ENCODE data around the gene PARD3. TPM values are rescaled to one million over a fixed set of nuclear protein-coding genes. Genes with fewer than 3 reads are reported as not detected.
A peak's percentile ranks its signal among the peaks of the same experiment; 100 is the strongest.

The PARD3 gene
- total RNA-seq, 1 donor, result 42.1 TPM

- no peak for DNase-seq (ENCODE audit: low read depth)
- H3K4me3 ChIP-seq (ENCODE audit: low read depth, low read length), result no peak overlapping the region
- no peak for TF ChIP-seq CTCF (IDR thresholded peaks at IDR 0.05; ENCODE audit: insufficient read depth, low read length)
Observed at GRCh38 chr10:34294137-34294536, 521.0 kb downstream of the PARD3 start.

GRCh38 chr10:34292675-34293074 lies 522.4 kb downstream of the PARD3 start:
- H3K4me3 ChIP-seq (ENCODE audit: low read depth, low read length), result no peak overlapping the region
- DNase-seq (ENCODE audit: low read depth), result no peak
- TF ChIP-seq CTCF (IDR thresholded peaks at IDR 0.05; ENCODE audit: insufficient read depth, low read length), result no peak

GRCh38 chr10:34292194-34292565 lies 522.9 kb downstream of the PARD3 start:
- no peak for TF ChIP-seq CTCF (IDR thresholded peaks at IDR 0.05; ENCODE audit: insufficient read depth, low read length)
- peak; percentile 39 for DNase-seq (ENCODE audit: low read depth)
- H3K4me3 ChIP-seq (ENCODE audit: low read depth, low read length), result no peak overlapping the region

- DNase-seq (ENCODE audit: low read depth), result no peak
- no peak for TF ChIP-seq CTCF (IDR thresholded peaks at IDR 0.05; ENCODE audit: insufficient read depth, low read length)
- H3K4me3 ChIP-seq (ENCODE audit: low read depth, low read length), result no peak overlapping the region
Observed at GRCh38 chr10:34291466-34292193, 523.5 kb downstream of the PARD3 start.

GRCh38 chr10:34290412-34291081 lies 524.5 kb downstream of the PARD3 start:
- no peak for TF ChIP-seq CTCF (IDR thresholded peaks at IDR 0.05; ENCODE audit: insufficient read depth, low read length)
- H3K4me3 ChIP-seq (ENCODE audit: low read depth, low read length), result no peak overlapping the region
- DNase-seq (ENCODE audit: low read depth), result peak; percentile 94

GRCh38 chr10:34288634-34289033 lies 526.5 kb downstream of the PARD3 start:
- TF ChIP-seq CTCF (IDR thresholded peaks at IDR 0.05; ENCODE audit: insufficient read depth, low read length), result no peak
- peak; percentile 53 for DNase-seq (ENCODE audit: low read depth)

More at GRCh38 chr10:34288634-34289033, 526.5 kb downstream of the PARD3 start:
- H3K4me3 ChIP-seq (ENCODE audit: low read depth, low read length), result no peak overlapping the region
